Left ventricle myocardium inferior (tissue), 1 donor: ENCODE data around the gene DNAJC3. TPM values are rescaled to one million over a fixed set of nuclear protein-coding genes. Genes with fewer than 3 reads are reported as not detected.

Experiments
- DNase-seq: peaks from one replicate; pipeline ENCODE4 v3.0.0-alpha.2; 2020
- H3K27ac ChIP-seq: fragments of 200-600 bp; replicated peaks from 2 replicates; pipeline ENCODE4 v1.8.0; 2021
- H3K27me3 ChIP-seq: fragments of 200-600 bp; 2 replicates; pipeline ENCODE4 v1.8.0; 2021; ENCODE audit warnings: low read depth
- H3K36me3 ChIP-seq: fragments of 200-600 bp; 2 replicates; pipeline ENCODE4 v1.8.0; 2021
- H3K4me1 ChIP-seq: fragments of 200-600 bp; 2 replicates; pipeline ENCODE4 v1.8.0; 2021
- H3K4me3 ChIP-seq: fragments of 200-600 bp; 2 replicates; pipeline ENCODE4 v1.8.0; 2021; ENCODE audit warnings: mild to moderate bottlenecking, moderate library complexity
- H3K9me3 ChIP-seq: fragments of 200-600 bp; replicated peaks from 2 replicates; pipeline ENCODE4 v1.8.0; 2021
- CTCF ChIP-seq: fragments of 200-600 bp; IDR thresholded peaks from 2 replicates; pipeline ENCODE4 v1.8.0; 2021; ENCODE audit warnings: antibody characterized with exemption, mild to moderate bottlenecking, borderline replicate concordance
- intact Hi-C: fragments of 100-400 bp; cut with micrococcal nuclease; formaldehyde crosslinking; loops from one replicate; pipeline ENCODE4 v1.11.0; 2022
- total RNA-seq: library from RNA; stranded (reverse); fragmentation: NEBNext Ultra II Directional; extraction: Animal tissue kit (Norgen Biotek cat#: 25700); gene quantifications from one replicate; pipeline ENCODE4 v1.2.1, GENCODE V29; 2021
- donor health status: DM: no; HTN: yes; CAD: no; lungs with severe emphysema.

DNAJC3 gene
- total RNA-seq, 1 donor from 2014 or later, result 31.5 TPM

GRCh38 chr13:95706356-95706755, 29.4 kb downstream of the DNAJC3 start:
- no peak for DNase-seq
- Histone ChIP-seq H3K36me3 (peaks cover 21% of the 10 kb centered on the region), H3K27me3 (no peaks in the 10 kb centered on the region), H3K4me1 (peaks cover 27% of the 10 kb centered on the region), H3K27ac (no peak overlapping the region), H3K9me3 (no peaks in the 10 kb centered on the region), H3K4me3 (no peak overlapping the region)
- intact Hi-C loops, result no loop called here
- TF ChIP-seq CTCF, result no peak

GRCh38 chr13:95707035-95707434, 30.1 kb downstream of the DNAJC3 start:
- Histone ChIP-seq H3K4me3 (no peak overlapping the region), H3K4me1 (peaks cover 27% of the 10 kb centered on the region), H3K27me3 (no peaks in the 10 kb centered on the region), H3K9me3 (no peaks in the 10 kb centered on the region), H3K27ac (no peak overlapping the region), H3K36me3 (peaks cover 28% of the 10 kb centered on the region)
- DNase-seq, result no peak
- intact Hi-C loops, result no loop called here
- TF ChIP-seq CTCF, result no peak

GRCh38 chr13:95707442-95708390, 30.8 kb downstream of the DNAJC3 start:
- no peak for DNase-seq
- intact Hi-C loops, result no loop called here
- H3K27me3 ChIP-seq, result no peaks in the 10 kb centered on the region
- no peak overlapping the region for H3K4me3 ChIP-seq
- peaks cover 26% of the 10 kb centered on the region for H3K4me1 ChIP-seq
- peaks cover under 1% of the 10 kb centered on the region for H3K9me3 ChIP-seq
- TF ChIP-seq CTCF, result no peak
- no peak overlapping the region for H3K27ac ChIP-seq
- H3K36me3 ChIP-seq, result peaks cover 35% of the 10 kb centered on the region

GRCh38 chr13:95708391-95708774, 31.4 kb downstream of the DNAJC3 start:
- TF ChIP-seq CTCF, result no peak
- H3K9me3 ChIP-seq, result peaks cover 7% of the 10 kb centered on the region
- H3K36me3 ChIP-seq, result peaks cover 42% of the 10 kb centered on the region
- no peak overlapping the region for H3K4me3 ChIP-seq
- H3K4me1 ChIP-seq, result peaks cover 19% of the 10 kb centered on the region
- intact Hi-C loops, result no loop called here
- H3K27ac ChIP-seq, result no peak overlapping the region
- DNase-seq, result no peak
- H3K27me3 ChIP-seq, result no peaks in the 10 kb centered on the region

GRCh38 chr13:95708811-95709500, 32.0 kb downstream of the DNAJC3 start:
- no peak overlapping the region for H3K27ac ChIP-seq
- peaks cover 14% of the 10 kb centered on the region for H3K4me1 ChIP-seq
- peaks cover 47% of the 10 kb centered on the region for H3K36me3 ChIP-seq
- H3K27me3 ChIP-seq, result no peaks in the 10 kb centered on the region
- H3K9me3 ChIP-seq, result peaks cover 13% of the 10 kb centered on the region
- intact Hi-C loops, result no loop called here
- DNase-seq, result no peak
- no peak overlapping the region for H3K4me3 ChIP-seq
- TF ChIP-seq CTCF, result no peak
